Mesodermal cell (in vitro differentiated cells): Measurements from ENCODE around the gene GPR162.

Experiments used
- H3K27ac ChIP-seq: 2 replicates; pipeline ENCODE4 v1.7.0; 2013; ENCODE audit warnings: mild to moderate bottlenecking, low read depth, low read length, moderate library complexity; ENCODE audit not compliant: severe bottlenecking
- H3K36me3 ChIP-seq: 2 replicates; pipeline ENCODE4 v1.7.1; 2013; ENCODE audit warnings: mild to moderate bottlenecking, low read length, moderate library complexity; ENCODE audit not compliant: control insufficient read depth, insufficient read depth
- H3K4me1 ChIP-seq: one replicate; pipeline ENCODE4 v1.7.1; 2013; ENCODE audit warnings: mild to moderate bottlenecking, low read length; ENCODE audit not compliant: insufficient read depth, control insufficient read depth, poor library complexity, severe bottlenecking
- H3K4me3 ChIP-seq: 2 replicates; pipeline ENCODE4 v1.7.0; 2013; ENCODE audit warnings: low read length, control low read depth, mild to moderate bottlenecking; ENCODE audit not compliant: insufficient read depth, poor library complexity, severe bottlenecking; ENCODE audit errors: extremely low read depth
- H3K9me3 ChIP-seq: 2 replicates; pipeline ENCODE4 v1.7.1; 2013; ENCODE audit warnings: mild to moderate bottlenecking, low read length, moderate library complexity; ENCODE audit not compliant: control insufficient read depth
- WGBS, 2 experiments: methylation state at CpG; one replicate each; pipeline ENCODE4 v1.1.5; 2013; ENCODE audit warnings: missing lambda C conversion rate in 2 of 2; ENCODE audit not compliant: insufficient coverage in 2 of 2; 5-methylcytosine and 5-hydroxymethylcytosine counted together

Gene GPR162

DNA sequence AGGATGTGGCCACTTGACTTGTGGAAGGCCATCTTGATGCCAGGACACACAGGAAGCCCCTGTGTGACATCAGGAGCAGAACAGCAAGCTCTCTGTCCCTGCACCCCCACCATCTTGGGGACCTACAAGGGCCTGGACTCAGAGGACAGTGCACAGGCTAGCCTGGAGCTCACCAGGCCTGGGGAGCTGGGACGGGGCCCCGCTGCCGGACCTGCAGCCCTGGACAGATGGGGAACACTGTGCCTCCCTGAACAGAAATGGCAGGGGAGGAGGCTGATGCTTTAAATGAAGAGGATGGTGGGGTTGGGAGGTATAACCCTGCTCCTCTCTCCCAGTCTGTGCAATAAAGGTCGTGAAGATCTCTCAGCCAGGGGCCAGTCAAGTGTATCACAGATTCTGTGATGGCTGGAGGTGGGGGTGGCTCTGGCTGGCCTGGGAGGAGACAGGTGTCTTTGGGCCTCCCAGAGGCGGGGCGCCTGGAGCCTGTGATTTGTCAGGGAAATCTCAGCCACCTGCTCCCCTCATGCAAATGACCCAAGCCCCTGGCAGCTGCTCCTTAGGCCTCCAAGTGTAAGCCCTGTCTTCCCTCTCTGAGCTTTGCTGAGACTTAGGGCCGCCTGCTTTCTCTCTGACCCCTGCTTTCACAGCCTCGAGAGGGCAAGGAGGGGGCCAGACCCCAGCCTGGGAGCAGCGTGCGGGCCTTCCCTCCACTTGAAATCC is 18.0 kb downstream of the GPR162 start:
- Histone ChIP-seq H3K4me1 (no peaks in the 10 kb centered on the region), H3K9me3 (no peaks in the 10 kb centered on the region), H3K4me3 (no peak overlapping the region), H3K36me3 (peaks cover 93% of the 10 kb centered on the region), H3K27ac (no peak overlapping the region)
- WGBS, 2 experiments, result 75 to 88% methylated on average over 6 to 7 of the region's 10 CpGs

DNA sequence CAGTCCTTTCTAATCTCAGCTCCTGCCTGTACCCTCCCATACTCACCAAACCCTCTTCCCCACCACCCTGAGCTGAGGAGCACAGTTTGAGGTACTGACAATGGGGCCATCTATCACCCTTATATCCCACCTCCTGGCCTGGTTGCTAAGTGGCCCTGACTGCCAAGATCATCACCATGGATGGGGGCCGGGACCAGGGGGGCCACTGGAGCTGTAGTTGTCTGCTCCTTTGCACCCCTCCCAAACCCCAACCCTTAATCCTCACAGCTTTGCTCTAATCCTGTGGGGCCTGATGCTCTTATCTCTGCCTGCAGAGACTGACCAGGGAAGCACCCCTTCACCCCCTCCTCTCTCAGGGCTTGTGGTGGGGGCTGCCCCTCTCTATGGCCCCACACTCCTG is 18.7 kb downstream of the GPR162 start:
- Histone ChIP-seq H3K4me1 (no peaks in the 10 kb centered on the region), H3K9me3 (no peaks in the 10 kb centered on the region), H3K36me3 (peaks cover 91% of the 10 kb centered on the region), H3K4me3 (no peak overlapping the region), H3K27ac (no peak overlapping the region)
- WGBS, 2 experiments, result 100% methylated on average over 1 of the region's 1 CpG

DNA sequence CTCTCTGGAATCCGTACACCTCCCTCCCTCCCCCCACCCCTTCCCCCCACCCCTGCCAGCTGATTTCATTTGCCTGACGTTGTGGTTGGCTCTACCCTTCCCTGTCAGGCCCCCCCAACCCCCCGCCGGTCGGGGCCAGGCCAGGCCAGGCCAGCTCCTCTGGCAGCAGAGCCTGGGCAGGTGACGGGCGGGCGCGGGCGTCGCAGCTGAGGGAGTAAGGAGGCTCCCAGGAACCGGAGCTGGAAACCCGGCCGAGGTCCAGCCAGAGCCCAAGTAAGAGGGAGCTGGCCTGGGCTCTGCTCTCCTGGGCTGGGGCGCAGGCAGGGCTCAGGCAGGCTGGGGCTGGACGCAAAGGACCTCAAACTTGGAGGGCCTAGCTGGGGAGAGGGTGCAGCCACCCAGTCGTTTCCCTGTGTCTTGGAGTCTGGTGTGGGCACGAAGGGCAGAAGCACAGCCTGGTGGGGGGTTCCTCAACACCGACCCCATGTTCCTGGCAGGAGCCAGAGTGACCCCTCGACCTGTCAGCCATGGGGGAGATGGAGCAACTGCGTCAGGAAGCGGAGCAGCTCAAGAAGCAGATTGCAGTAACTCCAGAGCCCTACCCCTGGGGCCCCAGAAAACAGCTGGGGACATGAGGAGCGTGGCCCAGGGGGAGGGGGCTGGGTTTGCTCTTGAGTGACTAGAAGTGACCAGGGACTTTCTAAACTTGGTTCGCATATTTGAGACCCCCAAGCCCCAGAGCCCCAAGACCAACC is 19.3 kb downstream of the GPR162 start, which contains the start of gene GNB3:
GNB3 (plus strand) TSS at position 165 of the 755 bp plus-strand sequence; CDS start at position 528, 363 bp downstream.
- Histone ChIP-seq H3K4me3 (no peak within 1 kb of the TSS), H3K4me1 (no peaks in the 10 kb centered on the region), H3K9me3 (no peaks in the 10 kb centered on the region), H3K36me3 (peaks cover 91% of the 10 kb centered on the region), H3K27ac (peak within 1 kb of the TSS; percentile 16)
- 92 to 94% methylated on average over 20 to 21 of the region's 24 CpGs for WGBS, 2 experiments

DNA sequence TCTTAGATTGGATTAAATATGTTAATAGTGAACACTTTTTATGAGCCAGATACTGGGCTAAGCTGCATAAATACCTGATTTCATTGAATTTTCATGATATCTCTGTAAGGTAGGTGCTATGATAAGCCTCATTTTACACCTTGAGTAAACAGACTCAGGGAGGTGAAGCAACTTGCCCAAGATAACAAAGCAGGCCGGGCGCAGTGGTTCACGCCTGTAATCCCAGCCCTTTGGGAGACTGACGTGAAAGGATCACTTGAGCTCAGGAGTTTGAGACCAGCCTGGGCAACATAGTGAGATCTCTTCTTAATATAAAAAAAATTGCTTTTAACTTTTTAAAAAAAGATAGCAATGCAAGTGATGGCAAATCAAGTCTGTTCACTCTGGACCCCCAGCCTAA is 20.5 kb downstream of the GPR162 start:
- no peak overlapping the region for H3K4me3 ChIP-seq
- H3K9me3 ChIP-seq, result no peaks in the 10 kb centered on the region
- H3K27ac ChIP-seq, result no peak overlapping the region
- no peaks in the 10 kb centered on the region for H3K4me1 ChIP-seq
- peaks cover 91% of the 10 kb centered on the region for H3K36me3 ChIP-seq
- WGBS, 2 experiments, result 96 to 100% methylated on average over 3 to 4 of the region's 4 CpGs

GRCh38 chr12:6843118-6843902 is 21.7 kb downstream of the GPR162 start:
- H3K4me1 ChIP-seq, result no peaks in the 10 kb centered on the region
- H3K27ac ChIP-seq, result no peak overlapping the region
- no peaks in the 10 kb centered on the region for H3K9me3 ChIP-seq
- WGBS, 2 experiments, result 79 to 88% methylated on average over 15 to 16 of the region's 16 CpGs
- H3K4me3 ChIP-seq, result no peak overlapping the region
- peaks cover 88% of the 10 kb centered on the region for H3K36me3 ChIP-seq

DNA sequence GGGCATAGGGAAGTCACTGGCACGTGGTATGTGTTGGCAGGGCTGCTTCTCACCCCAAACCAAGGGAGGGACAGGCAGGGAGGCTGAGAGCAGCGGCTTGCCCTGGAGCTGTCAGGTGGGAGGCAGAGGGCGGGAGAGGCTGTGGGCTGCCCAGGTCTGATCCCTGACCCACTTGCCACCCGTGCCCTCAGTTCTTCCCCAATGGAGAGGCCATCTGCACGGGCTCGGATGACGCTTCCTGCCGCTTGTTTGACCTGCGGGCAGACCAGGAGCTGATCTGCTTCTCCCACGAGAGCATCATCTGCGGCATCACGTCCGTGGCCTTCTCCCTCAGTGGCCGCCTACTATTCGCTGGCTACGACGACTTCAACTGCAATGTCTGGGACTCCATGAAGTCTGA is 23.8 kb downstream of the GPR162 start:
- WGBS, 2 experiments, result 90 to 92% methylated on average over 16 of the region's 17 CpGs
- peaks cover 87% of the 10 kb centered on the region for H3K36me3 ChIP-seq
- H3K4me1 ChIP-seq, result peaks cover 8% of the 10 kb centered on the region
- no peak overlapping the region for H3K4me3 ChIP-seq
- no peaks in the 10 kb centered on the region for H3K9me3 ChIP-seq
- H3K27ac ChIP-seq, result no peak overlapping the region

- WGBS, 2 experiments, result 93 to 94% methylated on average over 4 to 6 of the region's 7 CpGs
- Histone ChIP-seq H3K4me3 (no peak overlapping the region), H3K36me3 (peaks cover 83% of the 10 kb centered on the region)
These were observed 24.8 kb downstream of the GPR162 start for GRCh38 chr12:6846316-6846869.

DNA sequence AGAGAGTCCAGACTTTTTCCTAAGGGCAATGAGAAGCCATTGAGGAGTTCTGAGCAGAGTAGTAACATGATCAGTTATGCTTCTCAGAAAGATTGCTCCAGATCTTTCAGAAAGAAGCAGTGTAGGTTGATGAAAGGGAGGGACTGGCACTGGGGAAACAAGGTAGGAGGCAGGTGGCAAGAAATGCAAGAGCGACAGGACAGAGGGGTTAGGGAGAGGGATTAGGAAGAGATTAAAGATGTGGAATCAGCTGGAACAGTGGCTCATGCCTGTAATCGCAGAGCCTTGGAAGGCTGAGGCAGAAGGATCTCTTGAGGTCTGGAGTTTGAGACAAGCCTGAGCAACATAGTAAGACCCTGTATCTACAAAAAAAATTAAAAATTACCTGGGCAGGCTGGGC is 26.1 kb downstream of the GPR162 start:
- no peaks in the 10 kb centered on the region for H3K9me3 ChIP-seq
- H3K27ac ChIP-seq, result no peak overlapping the region
- peaks cover 9% of the 10 kb centered on the region for H3K4me1 ChIP-seq
- H3K4me3 ChIP-seq, result no peak overlapping the region
- 95 to 100% methylated on average over 2 of the region's 2 CpGs for WGBS, 2 experiments
- H3K36me3 ChIP-seq, result peaks cover 71% of the 10 kb centered on the region

More at GRCh38 chr12:6846316-6846869, 24.8 kb downstream of the GPR162 start:
- no peaks in the 10 kb centered on the region for H3K9me3 ChIP-seq
- H3K27ac ChIP-seq, result no peak overlapping the region
- H3K4me1 ChIP-seq, result peaks cover 9% of the 10 kb centered on the region

DNA sequence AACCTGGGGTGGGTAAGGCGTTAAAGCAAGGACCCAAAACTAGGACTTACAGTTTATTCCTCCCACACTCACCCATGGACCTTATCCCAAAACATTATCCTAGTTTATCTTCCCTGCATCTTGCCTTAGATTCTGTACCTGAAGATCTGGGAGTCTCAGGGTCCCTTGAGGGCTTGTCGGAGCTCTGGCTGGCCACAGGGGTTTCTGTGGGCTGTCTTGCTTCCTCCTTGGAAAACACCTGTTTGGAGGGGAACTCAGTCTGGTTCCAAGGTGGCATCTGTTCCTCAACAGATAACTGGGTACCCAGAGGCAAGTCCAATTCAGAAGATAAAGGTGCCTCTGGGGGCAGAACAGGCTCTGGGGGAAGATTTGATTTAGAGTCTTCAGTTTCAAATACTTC is 27.8 kb downstream of the GPR162 start:
- no peak overlapping the region for H3K4me3 ChIP-seq
- no peaks in the 10 kb centered on the region for H3K9me3 ChIP-seq
- peaks cover 61% of the 10 kb centered on the region for H3K36me3 ChIP-seq
- H3K4me1 ChIP-seq, result peaks cover 21% of the 10 kb centered on the region
- 93 to 94% methylated on average over 2 of the region's 2 CpGs for WGBS, 2 experiments
- no peak overlapping the region for H3K27ac ChIP-seq

DNA sequence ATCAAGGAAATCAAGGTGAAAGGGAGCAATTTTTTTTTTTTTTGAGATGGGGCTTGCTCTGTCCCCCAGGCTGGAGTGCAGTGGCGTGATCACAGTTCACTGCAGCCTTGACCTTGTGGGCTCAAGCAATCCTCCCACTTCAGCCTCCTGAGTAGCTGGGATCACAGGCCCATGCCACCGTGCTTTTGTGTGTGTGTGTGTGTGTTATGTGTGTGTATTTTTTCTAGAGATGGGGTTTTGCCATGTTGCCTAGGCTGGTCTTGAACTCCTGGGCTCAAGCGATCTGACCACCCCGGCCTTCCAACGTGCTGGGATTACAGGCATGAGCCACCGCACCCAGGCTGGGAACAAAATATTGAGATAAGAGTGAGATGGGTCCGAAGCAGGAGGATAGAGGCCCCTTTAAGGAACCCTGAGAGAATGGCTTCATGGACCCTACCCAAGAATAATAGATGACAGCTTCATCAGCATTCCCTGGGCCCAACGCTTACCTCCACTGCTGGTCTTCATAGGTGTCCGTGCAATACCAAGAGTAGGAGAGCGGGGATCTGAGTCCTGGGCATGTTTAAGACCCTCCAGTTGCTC is 28.4 kb downstream of the GPR162 start:
- peaks cover 58% of the 10 kb centered on the region for H3K36me3 ChIP-seq
- no peaks in the 10 kb centered on the region for H3K9me3 ChIP-seq
- peak overlapping the region; percentile 72 for H3K4me3 ChIP-seq
- H3K4me1 ChIP-seq, result peaks cover 21% of the 10 kb centered on the region
- 82 to 85% methylated on average over 8 of the region's 10 CpGs for WGBS, 2 experiments
- peak overlapping the region; percentile 86 for H3K27ac ChIP-seq
